Renal pelvis (tissue), 4 donors: Measurements from ENCODE around the gene RTN3. TPM values are rescaled to one million over a fixed set of nuclear protein-coding genes. Genes with fewer than 3 reads are reported as not detected.

Source experiments
- DNase-seq: peaks from one replicate; pipeline ENCODE4 v3.0.0-alpha.2; 2013
- polyA plus RNA-seq, 3 donors: library from polyadenylated mRNA; unstranded; fragments of 120-200 nt; gene quantifications; one replicate each; pipeline ENCODE4 v1.2.1, GENCODE V29; 2013; ENCODE audit not compliant: insufficient read length in 3 of 3

Gene RTN3
- polyA plus RNA-seq, 3 donors, result 160 to 173 (median 160) TPM

GRCh38 chr11:63716046-63716445 lies 34.7 kb downstream of the RTN3 start:
- DNase-seq, result no peak

DNA sequence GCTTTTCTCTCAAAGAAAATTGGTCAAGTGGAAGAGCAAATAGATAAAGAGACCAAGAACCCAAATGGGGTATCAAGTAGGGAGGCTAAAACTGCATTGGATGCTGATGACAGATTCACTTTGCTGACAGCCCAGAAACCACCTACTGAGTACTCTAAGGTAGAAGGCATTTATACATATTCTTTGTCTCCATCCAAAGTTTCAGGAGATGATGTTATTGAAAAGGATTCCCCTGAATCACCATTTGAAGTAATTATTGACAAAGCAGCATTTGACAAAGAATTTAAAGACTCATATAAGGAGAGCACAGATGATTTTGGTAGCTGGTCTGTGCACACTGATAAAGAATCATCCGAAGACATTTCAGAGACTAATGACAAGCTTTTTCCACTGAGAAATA lies 37.7 kb downstream of the RTN3 start:
- DNase-seq, result no peak

DNA sequence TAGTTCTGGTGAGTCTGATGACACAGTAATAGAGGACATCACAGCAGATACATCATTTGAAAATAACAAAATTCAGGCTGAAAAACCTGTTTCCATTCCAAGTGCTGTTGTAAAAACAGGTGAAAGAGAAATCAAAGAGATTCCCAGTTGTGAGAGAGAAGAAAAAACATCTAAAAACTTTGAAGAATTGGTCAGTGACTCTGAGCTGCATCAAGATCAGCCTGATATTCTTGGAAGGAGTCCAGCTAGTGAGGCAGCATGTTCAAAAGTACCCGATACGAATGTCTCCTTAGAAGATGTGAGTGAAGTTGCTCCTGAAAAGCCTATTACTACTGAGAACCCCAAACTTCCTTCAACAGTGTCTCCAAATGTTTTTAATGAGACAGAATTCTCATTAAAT lies 38.7 kb downstream of the RTN3 start:
- no peak for DNase-seq

DNA sequence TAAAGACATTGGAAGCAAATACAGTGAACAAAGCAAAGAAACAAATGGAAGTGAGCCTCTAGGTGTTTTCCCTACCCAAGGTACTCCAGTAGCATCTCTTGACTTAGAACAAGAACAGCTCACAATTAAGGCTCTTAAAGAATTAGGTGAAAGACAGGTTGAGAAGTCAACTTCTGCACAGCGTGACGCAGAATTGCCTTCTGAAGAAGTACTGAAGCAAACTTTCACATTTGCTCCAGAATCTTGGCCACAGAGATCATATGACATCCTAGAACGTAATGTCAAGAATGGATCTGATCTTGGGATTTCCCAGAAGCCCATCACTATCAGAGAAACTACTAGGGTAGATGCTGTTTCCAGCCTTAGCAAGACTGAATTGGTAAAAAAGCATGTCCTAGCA lies 39.3 kb downstream of the RTN3 start:
- no peak for DNase-seq

DNA sequence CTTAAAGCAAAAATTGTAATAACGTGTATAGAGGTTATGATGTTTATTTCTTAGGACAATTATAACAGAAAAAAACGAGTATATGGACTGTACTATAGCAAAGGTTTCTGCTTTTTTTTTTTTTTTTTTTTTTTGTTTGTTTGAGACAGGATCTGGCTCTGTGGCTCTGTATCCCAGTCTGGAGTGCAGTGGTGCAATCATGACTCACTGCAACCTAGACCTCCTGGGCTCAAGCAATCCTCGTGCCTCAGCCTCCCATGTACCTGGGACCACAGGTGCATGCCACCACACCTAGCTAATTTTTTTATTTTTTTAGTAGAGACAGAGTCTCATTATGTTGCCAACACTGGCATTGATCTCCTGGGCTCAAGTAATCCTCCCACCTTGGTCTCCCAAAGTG lies 48.0 kb downstream of the RTN3 start:
- DNase-seq, result no peak

DNA sequence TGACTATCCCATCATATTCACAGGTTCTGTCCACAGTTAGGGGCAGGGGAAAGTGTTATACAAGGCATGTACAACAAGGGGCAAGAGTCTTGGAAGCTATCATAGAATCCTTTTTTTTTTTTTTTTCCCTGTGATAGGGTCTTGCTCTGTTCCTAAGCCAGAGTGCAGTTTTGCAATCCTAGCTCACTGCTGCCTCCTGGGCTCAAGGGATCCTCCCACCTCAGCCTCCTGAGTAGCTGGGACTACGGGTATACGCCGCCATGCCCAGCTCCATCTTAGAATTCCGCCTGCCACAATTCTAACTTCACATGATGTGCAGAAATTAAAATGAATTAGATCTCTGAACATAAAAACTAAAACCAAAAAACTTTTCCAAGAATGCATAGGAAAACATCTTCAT lies 55.6 kb downstream of the RTN3 start:
- no peak for DNase-seq

- DNase-seq, result no peak
Observed at GRCh38 chr11:63737718-63738117, 56.4 kb downstream of the RTN3 start.

- peak; percentile 66 for DNase-seq
Observed at GRCh38 chr11:63738720-63739360, 57.5 kb downstream of the RTN3 start.

DNA sequence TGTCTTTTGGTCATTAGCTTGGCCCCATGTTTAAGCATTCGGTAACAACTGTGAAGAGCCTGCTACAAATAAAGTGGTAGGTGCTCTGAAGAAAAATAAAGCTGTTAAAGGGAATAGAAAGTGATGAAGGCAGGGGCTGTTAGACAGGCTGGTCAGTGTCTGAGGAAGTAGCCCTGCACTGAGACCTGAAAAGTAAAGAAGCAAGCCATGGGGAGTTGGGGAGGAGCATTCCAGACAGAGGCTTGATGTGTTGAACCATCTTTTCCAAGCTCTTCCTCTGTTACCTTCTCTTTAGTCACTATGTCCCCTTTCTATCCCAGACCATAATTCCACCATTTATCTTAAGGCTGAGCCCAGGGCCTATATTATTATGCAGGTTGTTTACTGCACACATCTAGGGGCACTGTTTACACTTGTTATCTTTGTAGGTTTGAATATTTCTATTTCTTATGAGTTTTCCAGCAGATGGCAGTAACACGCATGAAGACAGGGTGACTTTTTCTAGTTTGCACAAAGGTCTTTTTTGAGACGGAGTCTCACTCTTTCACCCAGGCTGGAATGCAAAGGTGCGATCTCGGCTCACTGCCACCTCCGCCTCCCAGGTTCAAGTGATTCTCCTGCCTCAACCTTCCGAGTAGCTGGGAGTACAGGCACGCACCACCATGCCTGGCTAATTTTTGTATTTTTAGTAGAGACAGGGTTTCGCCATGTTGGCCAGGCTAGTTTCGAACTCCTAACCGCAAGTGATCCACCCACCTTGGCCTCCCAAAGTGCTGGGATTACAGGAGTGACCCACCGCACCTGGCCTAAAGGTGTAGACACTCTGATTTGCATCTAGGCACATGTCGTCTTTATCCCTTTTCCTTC lies 64.2 kb downstream of the RTN3 start:
- DNase-seq, result no peak

DNA sequence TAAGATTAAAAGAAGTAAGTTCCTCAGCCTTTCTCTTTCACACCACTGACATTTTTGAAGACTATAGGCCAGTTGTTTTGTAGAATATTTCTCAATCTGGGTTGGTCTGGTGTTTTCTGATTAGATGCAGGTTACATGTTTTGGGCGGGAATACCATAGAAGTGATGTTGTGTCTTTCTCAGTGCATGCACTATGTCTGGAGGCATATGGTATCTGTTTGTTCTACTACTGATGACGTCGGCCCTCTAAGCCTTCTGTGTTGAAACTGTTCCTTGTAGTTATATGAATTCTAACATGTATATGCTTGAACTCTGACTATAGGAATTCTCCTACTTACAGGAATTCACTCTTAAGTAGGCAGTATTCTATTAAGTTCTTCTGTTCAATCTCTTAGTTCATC lies 65.7 kb downstream of the RTN3 start:
- no peak for DNase-seq

- DNase-seq, result no peak
Observed at GRCh38 chr11:63749624-63750023, 68.3 kb downstream of the RTN3 start.

GRCh38 chr11:63756919-63757761 lies 75.8 kb downstream of the RTN3 start:
- DNase-seq, result no peak

DNA sequence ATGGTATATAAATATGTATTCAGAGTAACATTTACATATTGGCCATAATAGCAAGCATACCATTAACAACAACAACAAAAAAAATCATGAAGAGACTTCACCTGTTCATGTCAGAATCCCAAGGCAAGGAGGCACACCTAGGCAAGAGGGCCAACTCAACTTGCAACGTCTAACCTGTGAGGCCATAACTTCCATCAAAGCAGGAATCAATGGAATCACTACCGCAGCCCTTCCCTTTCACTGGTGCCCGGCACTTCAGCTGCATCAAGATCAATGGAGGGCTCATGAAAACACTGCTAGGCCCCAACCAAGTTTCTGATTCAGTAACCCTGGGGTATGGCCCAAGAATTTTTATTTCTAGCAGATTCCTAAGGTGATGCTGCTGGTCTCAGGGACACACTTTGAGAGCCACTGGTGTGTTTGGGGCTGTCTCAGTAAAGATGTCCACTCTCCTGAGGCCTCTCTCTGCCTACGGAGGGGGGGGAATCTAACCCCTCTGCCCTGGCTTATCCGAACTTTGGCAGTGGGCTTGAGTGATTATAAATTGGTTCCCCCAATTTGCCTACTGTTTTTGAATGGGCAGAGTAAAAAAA lies 79.3 kb downstream of the RTN3 start:
- DNase-seq, result no peak

- no peak for DNase-seq
Observed at GRCh38 chr11:63761188-63761587, 79.9 kb downstream of the RTN3 start.

DNA sequence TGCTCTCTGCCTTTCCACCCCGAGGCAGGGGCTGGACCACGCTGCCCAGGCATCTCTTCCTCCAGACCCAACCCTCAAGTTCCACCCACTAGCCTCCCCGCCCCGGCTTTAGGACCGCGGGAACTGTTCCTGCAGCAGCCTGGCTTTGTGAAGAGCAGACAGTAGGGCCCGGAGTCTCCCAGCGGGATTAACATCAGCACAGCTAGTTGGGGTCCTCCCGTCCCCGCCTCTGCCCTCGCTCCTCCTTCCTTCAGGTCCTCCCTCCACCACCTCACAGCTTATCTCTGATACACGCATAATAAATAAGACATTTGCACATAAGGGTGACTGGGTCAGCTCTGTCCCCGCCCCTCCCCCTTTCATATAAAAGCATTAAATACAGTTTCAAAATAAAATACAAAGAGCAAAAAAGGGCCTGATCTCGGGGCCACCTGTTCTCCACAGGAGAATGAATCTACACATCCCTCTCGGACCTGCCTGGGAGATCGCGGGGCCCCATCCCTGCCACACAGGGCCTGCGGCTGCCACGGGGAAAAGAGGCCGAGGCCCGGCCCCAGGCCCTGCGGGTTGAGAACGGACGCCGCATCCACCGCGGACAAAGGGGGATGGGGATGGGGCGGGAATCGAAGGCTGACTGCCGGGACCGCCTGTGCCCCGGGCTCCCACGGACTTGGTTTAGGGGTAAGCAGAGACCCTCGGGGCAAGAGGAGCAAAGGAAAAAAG lies 80.8 kb downstream of the RTN3 start:
- DNase-seq, result no peak

DNA sequence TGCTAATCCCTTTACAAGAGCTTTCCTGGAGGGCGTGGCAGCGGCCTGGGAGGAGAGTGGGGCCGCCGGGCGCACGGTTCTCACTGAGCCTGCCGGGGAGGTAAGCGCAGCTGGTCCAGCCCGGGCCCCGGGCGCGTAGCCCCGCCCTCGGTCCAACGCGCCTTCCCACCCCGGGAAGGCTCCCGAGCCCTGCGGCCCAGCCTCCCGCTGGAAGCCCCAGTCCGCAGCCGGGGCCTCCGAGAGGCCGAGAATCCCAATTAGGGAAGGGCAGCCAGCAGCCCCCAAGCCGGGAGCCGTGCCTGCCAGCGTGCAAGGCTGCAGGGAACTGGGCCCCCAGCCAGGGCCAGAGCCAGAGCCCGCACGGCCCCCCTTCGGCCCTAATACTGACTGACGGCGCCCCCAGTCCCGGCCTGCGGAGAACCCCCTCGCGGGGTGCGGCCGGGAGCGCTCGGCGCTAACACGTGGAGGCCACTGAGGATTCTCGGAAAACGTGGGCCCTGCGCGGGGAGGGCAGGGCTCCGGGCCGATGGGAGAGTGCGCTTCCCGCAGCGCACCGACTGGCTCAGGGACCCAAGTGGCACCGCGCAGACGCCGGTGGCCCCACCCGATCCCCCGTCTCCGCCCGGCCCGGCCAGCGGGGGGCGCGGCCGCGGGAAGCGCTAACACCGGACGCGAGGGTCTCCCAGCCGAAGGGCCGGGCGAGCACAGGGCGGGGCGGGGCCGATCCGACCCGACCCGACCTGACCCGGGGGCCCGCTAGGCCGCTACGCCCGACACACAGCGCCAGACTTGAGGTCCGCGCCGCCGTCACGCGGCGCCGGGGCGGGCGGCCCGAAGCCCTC lies 81.6 kb downstream of the RTN3 start:
- DNase-seq, result no peak

GRCh38 chr11:63763496-63764339 lies 82.4 kb downstream of the RTN3 start:
- no peak for DNase-seq

GRCh38 chr11:63764340-63764678 lies 83.0 kb downstream of the RTN3 start:
- no peak for DNase-seq
